HG02798 (cell line): ENCODE data around the gene UTS2B.
A peak's percentile ranks its signal among the peaks of the same experiment; 100 is the strongest.

Experiments
- ATAC-seq: cut with Tn5 transposase; IDR thresholded peaks from one replicate; pipeline ENCODE4 v1.9.1; 2021; ENCODE audit warnings: mild to moderate bottlenecking; ENCODE audit not compliant: unreplicated experiment, poor library complexity

The UTS2B gene, protein sequence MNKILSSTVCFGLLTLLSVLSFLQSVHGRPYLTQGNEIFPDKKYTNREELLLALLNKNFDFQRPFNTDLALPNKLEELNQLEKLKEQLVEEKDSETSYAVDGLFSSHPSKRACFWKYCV

DNA sequence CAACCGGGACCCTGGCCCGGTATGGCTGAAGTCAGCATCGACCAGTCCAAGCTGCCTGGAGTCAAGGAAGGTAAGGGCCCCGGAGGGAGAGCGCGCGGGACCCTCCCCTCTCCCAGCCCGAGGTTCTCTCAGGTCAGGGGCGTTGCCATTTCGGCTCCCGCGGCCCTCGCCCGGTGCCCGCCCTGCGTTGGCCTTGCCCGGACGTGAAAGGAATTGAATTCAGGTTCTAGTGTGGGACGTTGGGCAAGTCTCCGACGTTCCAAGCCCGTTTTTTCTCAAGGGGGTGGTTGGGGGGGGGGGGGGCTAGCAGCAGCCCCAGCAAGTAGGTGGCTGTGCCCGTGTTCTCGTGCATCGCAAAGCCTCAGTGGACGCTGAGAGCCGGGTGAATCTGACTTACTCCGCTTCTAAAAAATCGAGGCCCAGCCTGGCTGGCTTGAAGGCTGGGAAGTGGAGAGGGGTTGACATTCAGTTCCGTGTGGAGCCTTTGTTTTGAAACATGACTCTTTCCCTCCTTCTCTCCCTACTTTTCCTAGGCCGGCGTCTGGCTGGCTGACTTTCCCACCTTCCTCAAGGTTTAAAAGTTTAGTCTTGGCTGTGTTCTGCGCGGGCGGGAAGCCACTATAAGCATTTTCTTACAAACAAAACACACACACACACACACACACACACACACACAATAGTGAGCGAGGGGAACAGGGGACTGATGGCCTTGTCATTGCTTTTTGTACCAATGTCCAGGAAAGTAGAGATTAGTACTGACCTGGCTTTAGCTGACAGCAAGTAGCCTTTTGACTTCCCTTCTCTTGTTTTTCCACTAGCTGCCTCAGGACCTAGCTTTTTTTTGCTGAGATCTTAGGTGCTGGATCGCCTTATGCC, at the start of gene UTS2B:
TSS of gene UTS2B (minus strand) at position 873 of the 876 bp plus-strand sequence. CDS start 48,337 bp downstream, outside the sequence.
- peak; percentile 25 for ATAC-seq

DNA sequence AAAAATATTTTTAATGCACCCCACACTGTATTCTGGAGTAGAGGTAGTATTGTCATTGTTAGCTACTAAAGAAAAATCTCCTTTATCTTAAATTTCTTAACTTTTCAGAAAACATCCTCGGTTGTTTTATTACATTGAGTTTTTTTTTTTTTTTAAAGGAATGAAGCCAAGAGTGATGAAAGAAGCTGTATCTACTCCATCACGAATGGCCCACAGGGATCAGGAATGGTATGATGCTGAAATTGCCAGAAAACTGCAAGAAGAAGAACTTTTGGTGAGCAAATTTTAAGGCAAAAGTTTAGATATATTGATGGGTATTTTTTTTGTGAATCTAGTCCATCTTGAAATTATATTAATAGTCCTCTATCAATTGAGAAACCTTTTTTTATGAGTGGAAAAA, 49.7 kb upstream of the UTS2B start:
- no peak for ATAC-seq

DNA sequence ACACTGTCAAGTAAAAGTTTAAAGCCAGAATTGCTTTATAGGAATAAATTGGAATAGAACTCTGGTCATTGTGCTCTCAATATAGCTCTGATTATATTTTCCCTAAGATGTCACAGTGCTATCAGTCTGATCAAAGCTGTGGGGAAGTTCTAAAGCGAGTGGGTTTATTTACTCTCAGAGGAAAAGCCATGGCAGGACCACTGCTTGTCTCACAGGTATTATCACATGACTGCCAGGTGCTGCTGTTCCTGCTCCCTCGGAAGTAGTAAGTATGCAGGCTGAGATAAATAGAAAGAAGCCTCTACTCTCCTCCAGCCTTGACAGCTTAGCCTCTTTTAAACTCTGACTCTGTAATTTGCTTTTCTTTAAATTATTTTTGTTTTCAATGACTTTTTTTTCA, 49.1 kb upstream of the UTS2B start:
- no peak for ATAC-seq

DNA sequence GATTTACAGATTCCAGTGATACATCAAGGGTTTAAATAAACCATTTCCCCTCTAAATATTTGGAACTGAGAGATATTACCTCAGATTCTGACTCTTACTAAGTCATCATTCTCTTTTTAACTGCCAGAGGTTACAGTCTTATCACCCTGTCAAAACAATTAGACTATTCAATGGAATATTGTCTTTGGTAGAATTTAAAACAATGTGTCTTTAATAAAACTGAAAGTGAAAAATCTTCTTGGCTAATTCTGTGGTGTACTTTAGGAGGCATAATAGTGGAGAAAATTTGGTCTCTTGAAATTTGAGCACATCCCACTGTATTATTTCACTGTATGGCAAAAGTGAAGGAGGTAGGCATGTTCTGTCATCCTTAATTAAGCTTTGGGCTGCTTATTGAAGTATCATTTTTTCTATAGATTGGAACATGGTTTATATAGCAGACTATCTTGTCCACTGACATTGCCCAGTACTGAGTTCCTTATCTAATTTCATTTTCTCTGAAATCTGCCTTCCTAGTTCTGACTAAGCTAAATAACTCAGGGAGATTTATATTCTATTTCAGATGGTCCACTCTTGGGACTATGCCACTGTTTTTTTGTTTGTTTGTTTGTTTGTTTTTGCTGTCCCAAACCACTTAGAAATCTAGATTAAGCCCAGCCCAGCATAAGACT, 48.0 kb upstream of the UTS2B start:
- ATAC-seq = no peak

DNA sequence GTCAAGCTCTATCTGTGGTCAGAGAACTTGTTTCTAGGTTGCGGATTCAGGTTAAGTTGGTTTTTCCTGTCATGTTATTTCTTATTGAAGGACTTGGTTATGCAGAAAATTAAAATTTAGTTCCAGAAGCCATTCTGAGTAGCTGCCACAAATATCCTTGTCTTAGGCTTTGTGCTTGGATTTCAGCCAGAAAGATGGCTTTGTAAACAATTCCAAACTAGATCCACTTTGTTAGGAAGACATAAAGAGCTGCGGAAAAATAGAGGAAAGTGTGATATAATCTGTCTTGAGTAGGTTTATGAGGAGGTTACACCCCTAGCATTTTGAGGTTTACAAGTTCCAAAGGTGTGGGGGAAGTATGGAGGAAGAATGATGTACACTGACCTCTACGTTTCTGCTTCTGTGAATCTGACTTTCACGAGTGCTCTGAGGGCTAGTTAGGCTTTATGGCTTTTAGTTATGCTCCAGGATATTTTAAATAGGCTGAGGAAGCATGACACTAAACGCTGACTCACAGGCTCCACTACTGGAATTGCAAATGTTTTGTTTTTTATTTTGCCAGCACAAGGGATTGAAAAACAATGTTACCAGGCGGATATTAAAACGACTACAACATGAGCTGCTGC, 46.3 kb upstream of the UTS2B start:
- ATAC-seq = no peak

DNA sequence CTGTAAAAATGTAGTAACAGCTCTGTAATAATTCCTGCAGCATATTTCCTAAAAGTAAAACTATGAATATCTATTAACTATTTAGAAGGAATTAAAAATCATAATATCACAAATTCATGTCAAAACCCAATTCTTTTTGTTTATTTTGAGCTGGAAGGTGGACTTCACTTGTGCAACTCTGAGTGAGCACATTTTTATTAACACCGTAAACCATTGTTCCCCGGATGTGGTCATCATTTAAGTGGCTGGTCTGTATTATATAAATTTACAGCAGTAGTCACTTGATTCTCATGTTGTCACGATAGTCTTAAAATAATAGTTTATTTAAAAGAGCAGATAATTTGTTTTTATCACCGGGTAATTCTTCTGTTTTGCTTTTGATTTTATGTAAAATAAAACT, 43.0 kb upstream of the UTS2B start:
- ATAC-seq = no peak

DNA sequence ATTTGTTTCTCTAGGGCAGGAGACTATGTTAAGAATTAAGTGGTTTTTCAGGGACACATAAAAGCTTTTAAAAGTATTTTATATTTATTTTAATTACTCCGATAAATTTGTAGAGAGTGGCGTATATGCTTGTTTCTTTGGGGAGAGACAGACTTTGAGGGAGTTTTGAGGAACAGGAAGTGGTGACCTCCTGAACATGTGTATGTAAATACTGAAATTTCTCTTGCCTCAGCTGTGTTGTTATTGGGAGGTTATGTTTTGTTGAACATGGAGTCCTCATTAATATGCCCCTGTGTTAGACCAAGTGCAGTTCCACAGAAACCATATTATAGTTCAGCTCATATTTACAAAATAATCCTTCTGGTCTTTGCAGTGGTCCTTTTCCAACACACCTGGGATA, 41.8 kb upstream of the UTS2B start:
- ATAC-seq = no peak

DNA sequence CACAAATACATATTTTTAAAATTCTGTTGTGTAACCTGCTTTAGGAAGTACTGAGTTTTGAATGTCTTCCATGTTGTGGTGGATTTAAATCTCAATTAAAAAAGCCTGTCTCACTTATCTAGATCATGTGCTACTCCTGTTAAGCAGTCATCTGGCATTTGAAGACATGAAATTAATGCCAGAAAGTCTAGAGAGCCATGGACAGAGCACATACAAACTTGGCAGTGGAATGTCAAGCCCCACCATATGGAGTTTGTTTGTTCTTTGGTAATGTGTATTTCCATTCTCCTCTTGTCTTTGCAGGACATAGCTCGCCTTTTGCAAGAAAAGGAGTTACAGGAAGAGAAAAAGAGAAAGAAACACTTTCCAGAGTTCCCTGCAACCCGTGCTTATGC, 39.3 kb upstream of the UTS2B start:
- ATAC-seq = no peak

DNA sequence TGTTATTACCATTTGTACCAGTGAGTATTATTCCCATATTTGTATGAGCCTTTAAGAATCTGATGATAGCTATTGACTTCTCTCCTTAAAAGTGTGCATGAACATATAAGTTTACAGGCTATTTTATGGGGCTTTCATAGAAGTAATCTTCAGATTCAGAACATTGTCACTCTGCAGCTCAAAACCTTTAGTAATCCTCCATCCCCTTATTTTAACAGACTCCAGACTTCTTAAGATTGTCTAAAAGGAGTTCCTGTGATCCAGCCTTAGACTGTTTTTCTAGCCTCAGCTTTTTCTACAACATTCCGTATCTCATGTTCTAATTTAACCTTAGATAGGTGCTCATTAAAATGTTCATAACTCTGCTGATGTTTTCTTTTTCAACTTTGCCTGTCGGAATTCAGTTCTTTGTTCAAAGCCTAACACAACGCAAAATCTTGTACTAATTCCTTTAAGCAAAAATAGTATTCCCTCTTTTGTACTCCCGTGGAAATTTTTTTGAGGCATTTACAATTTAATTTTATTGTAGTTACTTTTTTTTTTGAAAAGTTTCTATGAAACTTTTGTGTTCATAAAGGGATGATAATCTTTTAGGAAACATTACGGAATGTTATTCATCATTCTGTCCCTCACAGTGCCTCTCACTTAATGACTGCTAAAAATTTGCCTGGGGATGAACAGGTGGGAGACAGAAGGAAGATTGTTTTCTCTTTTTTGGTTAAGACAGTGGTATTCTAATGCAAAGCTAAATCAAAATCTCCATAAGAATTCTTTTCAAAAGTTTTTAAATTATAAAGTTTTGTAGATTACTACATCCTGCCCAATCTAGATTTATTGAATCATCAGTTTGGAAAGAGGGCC, 38.7 kb upstream of the UTS2B start:
- no peak for ATAC-seq

DNA sequence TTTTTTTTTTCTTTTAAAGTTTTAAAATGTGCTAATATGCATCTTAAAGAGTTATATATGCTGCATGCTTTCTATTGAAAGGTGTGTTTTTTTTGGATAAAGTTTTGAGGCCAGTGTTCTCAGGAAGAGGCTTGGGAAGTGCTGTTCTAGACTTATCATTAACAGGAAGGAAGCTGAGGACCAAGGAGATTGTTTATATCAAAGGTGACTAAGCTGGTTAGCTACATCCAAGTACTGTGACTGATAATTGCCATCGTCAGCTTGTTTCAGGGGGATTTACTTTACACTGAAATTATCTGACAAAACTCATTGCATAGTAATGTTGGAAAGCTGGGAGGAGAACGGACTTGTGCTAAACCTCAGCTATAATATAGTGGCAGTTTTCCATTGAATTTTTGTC, 36.3 kb upstream of the UTS2B start:
- no peak for ATAC-seq

DNA sequence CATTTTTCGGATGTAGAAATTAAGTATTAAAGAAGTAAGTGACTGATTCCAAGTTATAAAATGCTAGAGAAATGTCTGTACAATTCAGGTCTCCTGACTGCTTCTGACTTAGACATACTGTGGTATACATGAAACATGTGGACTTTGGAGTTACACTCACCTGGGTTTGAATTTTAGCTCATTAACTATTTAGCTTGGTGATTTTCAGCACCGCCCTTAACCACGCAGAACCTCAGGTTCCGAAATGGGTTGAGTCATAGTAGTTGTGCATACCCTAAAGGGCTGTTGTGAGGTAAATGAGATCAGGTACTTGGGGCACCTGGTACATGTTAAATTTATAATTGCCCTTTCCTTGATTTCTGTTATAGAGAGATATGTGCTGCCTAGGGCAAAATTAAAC, 32.9 kb upstream of the UTS2B start:
- ATAC-seq = no peak

DNA sequence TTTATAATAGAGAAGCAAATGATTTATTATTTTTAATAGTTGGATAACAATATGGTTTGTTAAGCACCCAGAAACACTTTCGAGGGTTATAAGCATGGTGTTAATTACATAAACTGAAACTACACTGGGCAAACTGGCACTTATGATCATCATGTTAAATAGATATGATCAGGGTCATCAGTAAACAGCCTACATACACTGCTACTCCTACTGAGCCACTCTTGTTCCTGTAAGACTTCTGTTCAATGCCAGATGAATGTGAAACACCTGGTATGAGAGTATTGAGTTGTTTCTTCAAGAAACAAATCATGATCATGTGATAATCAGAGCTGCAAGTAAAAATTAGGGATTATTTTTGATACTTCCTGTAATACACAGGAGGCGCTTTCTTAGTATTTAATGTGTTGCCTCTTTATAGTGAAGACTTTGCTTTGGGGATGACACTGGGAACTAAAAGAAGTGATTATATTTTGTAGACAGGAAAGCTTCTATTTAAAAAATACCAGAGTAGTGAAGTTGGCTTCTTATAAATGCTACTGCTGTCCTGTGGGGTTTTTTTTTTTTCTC, 32.3 kb upstream of the UTS2B start:
- no peak for ATAC-seq

DNA sequence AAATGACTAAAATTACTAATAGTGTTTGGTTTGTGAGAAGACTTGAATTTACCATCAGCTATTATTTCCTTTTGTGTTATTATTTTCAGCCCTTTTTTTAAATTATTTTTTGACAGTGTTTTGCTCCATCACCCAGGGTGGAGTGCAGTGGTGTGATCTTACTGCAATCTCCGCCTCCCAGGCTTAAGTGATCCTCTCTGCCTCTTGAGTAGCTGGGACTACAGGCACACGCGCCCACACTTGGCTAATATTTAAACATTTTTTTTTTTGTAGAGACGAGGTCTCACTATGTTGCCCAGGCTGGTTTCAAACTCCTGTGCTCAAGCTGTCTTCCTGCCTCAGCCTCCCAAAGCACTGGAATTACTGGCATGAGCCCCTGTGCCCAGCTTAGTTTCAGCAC, 31.7 kb upstream of the UTS2B start:
- ATAC-seq = peak; percentile 31

DNA sequence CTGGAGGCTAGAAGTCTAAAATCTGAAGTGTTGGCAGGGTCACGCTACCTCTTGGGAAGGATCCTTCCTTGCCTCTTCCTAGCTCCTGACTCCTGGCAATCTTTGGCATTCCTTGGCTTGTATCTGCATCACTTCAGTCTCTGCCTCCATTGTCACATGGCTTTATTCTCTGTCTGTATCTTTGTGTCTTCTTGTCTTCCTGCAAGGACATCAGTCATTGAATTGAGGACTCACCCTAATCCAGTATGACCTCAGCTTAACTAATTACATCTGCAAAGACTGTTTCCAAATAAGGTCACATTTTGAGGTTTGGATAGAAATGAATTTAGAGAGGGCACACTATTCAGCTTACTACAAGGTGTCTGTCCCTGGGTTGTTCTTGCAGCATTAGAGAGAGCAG, 31.1 kb upstream of the UTS2B start:
- ATAC-seq = no peak

DNA sequence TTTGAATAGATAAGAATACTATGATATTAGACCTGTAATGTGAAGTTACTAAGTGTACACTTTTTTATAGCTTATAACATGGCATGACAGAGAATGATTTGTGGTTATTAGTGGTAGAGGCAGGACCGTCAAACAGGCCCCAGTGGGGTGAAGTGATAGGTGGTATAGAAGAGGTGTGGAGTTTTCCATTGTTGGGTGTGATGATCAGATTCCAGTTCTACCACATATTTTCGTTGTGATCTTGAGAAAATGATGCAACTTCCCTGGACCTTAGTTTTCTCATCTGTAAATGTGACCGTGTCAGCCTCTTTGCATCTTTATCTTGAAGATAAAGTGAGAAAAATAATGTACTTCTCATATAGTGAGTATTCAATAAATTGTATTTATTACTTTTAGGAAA, 30.3 kb upstream of the UTS2B start:
- ATAC-seq = no peak

DNA sequence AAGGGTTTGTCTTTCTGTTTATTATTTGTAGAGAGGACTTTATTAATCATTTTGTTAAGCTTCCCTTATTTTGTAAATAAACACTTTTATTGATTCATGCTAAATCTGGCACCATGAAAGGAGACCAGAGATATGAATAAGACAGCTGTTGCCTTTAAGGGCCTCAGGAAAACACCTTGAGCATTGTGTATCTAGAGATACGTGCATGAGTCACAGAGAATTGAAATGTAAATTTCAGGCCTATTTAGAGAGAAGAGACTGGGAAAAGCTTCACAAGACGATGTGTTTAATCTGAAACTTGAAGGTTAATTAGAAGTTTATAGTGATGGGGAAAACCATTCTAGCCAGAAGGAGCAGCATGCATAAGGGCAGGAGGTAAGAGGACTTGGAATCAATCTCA, 28.6 kb upstream of the UTS2B start:
- ATAC-seq = peak; percentile 36

DNA sequence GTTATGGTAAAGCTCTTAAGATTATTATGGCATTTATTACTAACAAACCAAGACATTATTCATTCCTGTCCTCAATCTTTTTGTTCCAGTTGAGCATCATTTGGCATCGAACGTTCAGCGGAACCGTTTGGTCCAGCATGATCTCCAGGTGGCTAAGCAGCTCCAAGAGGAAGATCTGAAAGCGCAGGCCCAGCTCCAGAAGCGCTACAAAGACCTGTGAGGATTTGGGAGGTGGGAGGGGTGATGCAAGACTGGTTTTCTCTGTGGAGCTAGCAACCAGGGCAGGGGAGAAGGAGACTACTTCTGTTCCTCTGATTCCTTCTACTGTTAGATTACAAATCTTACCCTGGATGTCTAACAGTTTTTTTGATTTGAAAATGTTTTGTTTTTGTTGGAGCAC, 27.6 kb upstream of the UTS2B start:
- no peak for ATAC-seq

DNA sequence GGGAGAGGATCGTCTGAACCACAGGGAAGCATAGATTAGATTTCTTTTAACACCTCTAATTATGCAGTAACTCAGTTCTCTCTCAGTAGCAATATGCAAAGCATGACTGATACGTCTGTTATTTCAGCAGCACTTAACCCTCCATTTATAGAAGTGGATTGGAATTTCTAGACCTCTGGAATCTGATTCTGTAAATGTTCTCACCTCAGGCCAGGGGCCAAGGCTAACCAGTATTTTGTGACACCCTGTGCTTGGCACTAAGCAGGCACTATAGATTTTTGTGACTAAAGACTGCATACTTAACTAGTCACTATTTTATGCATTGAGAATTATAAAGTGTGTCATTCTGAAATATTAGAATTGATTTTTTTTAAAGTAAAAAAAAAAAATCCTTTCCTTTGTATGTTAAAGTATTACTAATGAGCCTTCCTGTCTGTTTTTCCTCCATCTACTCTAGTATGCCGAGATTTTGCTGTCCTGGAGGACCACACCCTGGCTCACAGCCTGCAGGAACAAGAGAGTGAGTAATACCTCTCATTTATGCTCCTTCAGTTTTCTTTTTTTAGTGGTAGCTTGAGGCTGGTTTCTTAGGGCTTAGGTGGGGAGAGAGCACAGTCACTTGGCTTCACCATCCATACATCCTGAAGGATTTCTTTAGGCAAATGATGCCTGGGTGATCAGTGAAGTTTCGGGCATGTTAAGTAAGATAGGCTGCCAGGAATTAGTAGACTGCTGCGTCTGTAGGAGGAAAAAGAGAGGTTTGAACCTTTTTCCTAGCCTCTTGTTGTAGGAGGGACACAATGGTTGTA, 26.5 kb upstream of the UTS2B start:
- peak; percentile 24 for ATAC-seq

DNA sequence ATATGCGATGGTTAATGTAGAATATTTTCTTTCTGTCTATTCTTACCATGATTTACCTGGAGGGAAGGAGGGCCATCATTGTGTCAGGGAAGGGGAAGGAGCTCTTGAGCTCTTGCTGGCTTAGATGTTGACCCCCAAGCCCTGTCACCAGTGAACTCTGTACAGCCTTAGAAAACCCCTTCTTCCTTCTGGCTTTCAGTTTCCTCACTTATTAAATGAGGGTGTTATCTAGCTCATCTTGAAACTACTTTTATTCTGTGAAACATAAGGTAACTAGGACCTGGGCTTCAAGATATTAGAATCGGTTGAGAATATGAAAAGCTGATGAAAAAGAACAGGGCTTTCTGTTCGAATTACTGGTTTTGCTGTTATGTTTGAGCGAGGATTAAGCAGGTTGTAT, 25.1 kb upstream of the UTS2B start:
- peak; percentile 74 for ATAC-seq
